CD1c-positive myeloid dendritic cell (primary cell): ENCODE results near the gene CARHSP1.
"Not testable (repeated sequence)": the region's sequence is repeated elsewhere in the genome, so short reads cannot be mapped to it uniquely, and the experiment has no call there.

Experiments used
- DNase-seq: peaks from one replicate; pipeline ENCODE4 v3.0.0-alpha.2; 2016; ENCODE audit errors: extremely low spot score

Gene CARHSP1

DNA sequence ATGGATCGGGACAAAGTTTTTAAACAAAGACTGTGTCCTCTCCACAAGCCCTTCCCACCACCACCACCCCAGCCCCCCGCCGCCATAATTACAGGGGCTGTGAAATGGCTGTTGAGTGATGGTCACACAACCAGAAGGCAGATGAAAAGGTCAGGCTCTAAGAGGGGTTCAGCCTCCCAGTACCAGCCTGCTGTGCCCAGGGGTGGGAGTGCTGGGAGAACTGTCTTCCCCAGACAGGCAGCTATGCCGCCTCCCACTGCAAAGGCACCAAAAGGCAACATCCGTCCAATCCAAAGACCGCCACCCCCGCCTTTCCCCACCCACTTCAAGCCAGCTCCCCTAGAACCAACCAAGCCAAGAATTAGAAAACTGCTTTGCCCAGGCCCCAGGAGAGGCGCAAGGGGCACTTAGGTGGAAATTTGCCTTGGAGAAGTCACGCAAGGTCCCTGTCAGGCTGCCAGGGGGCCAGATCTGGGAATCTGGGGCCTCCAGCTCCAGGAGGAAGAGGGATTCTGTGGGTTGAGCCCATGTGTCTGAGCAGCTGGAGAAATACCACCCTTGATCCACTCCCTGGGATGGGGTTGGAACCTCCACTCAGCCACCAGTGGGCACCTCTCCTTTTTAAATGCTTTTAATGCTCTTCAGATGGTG lies 14.4 kb downstream of the CARHSP1 start:
- no peak for DNase-seq

DNA sequence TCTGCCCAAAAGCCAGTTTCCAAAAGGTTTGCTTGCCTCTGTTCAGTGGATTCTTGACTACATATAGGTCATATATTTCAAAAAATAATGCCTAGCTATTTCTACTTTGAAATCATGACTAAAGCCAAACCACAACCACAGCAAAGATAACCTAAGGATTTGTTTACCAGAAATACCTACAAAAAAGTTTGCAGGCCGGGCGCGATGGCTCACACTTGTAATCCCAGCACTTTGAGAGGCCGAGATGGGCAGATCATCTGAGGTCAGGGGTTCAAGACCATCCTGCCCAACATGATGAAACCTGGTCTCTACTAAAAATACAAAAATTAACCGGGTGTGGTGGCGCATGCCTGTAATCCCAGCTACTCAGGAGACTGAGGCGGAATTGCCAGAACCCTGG lies 15.2 kb downstream of the CARHSP1 start:
- DNase-seq = no peak

DNA sequence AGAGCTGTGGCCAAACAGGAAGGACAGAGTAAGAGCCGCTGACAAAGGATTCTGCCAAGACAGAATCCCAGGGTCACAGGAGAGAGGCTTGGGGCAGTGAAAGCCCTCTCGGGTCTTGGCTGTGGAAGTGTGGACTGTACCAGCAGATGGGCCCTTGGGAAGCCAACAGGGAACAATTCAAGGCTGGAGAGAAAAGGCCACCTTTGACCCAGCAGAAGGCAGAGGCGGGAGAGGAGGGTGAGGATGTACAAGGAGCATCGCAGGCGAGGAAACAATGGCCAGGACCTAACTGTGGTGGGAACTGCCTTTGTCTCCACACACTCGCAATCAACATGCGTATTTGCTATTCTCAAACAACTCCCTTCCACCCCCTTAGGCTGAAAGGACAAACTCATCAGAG lies 15.7 kb downstream of the CARHSP1 start:
- DNase-seq = no peak

DNA sequence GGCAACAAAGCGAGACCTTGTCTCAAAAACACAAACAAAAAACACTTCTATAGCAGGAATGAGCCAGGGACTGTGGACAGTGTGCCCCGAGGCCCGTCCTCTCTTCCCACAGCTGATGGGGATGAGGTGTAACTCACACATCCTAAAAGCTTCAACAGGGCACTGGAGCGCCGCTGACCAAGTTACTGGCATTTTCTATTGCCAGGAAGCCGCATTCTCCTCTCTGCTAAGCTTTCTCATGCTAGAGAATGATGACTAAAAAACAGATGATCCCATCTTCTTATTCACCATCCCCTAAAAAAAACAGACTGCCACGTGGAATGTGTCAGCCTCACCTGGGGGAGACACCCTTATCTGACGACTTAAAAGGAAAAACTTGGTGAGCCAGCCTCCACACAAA lies 16.3 kb downstream of the CARHSP1 start:
- DNase-seq = no peak

DNA sequence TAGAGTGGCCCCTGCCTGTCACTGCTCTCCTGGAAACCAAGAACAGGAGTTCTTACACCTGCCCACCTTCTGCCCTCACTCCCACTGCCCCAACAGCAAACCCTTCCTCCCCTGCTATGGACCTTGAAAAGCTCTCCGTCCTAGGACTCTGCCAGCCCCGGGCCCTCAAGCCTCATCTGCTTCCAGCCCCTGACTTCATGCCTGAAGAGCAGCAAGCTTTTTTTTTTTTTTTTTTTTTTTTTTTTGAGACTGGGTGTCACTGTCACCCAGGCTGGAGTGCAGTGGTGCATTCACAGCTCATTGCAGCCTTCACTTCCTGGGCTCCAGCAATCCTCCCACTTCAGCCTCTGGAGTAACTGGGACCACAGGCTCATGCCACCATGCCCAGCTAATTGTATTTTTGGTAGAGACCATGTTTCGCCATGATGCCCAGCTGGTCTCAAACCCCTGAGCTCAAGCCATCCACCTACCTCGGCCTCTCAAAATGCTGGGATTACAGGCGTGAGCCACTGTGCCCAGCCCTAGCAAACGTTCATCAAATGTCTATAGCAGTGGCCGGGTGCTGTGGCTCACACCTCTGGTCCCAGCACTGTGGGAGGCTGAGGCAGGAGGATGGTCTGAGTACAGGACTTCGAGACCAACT lies 16.9 kb downstream of the CARHSP1 start:
- DNase-seq = no peak

DNA sequence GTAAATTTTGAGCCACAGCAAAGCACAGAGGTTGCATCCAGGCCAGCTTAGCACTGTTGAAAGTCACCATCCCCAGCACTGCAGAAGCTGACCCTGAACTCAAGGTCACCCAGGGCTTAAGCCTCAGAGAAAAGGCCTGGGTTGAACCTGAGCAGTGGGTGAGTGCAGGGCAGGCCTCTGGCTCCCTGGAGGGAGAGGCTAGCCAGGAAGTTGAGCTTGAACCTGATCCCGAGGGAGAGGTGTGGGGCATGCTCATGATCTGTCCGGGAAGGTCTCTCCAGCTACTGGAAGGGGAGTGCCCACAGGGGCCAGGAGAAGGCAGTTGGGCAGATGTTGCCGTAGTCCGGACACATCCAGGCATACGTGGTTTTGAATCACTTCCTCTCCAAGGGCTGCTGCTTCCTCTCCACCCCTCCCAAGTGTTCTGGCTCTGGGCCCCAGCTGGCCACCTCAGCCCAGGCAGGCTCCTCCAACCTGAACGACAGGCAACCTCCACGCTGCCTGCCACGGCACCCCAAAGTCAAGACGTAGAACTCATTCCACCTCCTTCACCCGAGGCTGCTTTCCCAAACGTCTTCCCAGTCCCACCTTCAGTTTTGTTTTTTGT lies 18.4 kb downstream of the CARHSP1 start:
- DNase-seq = peak; percentile 45

DNA sequence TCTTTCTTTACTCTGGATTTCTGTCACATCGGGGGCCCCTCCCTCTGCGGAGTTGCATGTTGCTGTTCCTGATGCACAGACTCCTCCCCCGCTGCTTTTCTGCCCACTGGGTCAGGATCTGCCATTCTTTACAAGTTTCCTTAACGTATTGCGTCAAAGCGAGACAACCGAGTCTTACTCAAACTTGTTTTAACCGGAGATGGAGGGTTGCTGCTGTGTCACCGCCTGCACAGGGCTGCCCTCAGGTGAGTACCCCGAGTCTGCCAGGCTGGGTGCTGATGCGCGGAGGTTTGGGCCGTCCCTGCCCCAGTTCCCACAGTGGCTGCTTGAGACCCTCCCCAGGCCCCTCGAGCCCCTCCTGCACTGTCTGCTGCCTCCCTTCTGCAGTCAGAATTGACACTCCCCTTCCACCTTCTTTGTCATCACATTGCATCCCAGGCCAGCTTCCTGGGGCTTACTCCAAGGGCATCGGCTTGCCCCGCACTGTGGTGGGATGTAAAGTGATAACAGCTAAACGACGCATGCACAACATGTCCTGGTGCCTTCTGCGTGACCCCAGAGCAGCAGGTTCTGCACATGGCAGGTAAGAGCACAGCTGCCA lies 19.3 kb downstream of the CARHSP1 start:
- no peak for DNase-seq

DNA sequence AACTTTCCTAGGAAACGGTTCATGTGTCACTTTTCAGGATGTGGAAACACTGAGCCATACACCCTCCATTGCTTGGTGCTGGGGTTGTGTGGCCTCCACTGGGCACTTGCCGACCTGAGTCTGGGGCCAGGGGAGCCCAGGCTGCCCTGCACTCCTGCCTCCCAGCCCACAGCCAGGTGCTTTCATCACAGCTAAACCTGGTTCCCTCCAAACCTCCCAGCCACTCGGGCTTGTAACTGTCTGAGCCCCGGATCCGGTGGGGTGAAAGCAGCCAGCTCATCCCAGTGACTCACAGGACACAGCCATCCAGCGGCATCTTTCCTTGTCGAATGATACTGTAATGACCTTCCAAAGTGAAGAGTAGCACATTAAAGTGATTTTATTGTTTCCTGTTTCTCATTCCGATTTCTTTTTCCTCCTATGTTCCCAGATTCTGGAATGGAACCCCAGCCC lies 19.8 kb downstream of the CARHSP1 start:
- no peak for DNase-seq

DNA sequence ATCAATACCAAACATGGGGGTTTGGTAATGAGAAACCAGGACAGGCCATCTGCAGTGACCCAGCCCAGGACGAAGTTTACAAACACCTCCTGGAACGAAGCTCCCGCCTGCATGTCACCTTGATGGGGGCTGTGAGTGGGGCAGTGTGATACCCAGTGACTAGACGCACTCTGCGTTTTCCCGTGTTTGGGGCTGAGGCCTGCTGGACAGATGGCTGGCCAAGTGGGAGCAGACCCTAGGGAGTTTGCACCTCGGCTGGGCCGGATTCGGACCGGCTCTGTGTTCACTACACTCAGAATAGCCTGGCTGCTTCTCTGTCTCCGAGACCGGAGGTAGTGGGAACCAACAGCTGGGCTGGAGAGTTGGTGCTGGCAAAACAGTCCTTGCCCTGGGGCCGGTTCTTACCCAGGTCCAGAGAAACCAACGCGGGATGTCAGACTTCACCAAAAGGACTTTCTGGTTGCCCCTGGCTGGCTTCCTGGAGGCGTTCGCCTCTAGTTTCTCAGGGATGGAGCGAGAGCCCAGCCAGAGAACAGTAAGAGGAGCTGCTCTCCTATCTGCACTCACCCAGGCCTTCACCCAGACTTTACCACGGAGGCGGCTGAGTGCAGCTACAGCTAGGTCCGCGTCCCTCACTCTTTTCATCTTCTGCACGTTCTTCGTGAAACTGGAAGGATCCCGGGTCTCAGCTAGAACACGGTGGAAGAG lies 20.4 kb downstream of the CARHSP1 start:
- DNase-seq = no peak

DNA sequence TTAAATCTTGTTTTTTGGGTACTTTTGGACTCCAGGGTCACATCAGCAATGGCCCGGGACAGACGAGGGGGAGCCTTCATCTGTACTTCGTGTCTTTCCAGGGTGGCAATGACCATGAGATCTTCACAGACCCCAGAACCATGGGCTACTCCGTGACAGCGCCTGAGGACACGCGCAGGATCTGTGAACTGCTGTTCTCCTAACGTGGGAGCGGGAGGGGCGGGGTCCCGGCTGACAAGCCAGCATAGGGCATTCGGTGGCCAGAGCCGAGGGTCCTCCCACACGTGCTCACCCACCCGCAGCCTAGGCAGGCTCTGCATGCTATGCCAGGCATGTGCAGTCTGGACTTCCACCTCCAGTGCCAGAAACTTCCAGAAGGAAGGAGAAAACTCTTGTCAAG lies 21.2 kb downstream of the CARHSP1 start:
- no peak for DNase-seq

DNA sequence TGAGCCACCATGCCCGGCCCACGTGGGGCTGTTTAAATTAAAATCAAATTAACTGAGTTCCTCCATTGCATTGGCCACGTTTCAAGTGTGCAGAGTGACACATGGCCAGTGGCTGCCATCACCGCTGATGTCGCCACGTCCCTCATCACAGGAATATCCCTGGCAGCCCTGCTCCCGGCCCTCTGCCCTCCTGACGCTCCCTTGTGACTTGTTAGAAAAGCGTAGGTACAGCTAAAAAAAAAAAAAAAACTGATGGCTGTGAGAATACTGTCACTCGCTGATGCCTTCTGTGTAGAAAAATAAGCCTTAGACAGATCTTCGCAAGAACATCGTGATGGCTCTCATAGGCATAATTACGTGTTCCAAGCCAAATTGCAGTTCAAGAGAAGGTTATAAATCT lies 21.7 kb downstream of the CARHSP1 start:
- no peak for DNase-seq

DNA sequence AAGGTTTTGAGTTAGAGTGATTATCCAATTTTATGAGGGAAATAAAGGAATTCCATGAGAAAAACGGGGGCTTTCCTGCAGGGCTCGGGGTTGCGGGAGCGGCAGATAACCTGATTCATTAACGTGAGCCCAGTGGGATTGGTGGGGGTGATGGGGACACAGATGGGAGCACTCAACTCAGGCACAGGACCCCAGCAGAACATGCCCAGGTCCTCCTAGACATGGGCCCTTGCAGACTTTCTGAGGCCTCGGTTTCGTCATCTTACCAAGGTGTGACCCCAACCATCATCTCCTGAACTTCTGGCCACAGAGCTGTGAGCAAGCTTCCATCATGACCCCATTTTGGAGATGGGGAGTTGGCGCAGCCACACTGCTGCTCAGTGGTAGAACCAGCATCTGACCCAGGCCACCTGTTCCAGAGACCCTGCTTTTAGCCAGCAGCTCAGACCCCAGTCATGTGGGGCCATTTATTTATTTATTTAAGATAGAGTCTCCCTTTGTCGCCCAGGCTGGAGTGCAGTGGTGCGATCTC lies 22.3 kb downstream of the CARHSP1 start:
- no peak for DNase-seq

DNA sequence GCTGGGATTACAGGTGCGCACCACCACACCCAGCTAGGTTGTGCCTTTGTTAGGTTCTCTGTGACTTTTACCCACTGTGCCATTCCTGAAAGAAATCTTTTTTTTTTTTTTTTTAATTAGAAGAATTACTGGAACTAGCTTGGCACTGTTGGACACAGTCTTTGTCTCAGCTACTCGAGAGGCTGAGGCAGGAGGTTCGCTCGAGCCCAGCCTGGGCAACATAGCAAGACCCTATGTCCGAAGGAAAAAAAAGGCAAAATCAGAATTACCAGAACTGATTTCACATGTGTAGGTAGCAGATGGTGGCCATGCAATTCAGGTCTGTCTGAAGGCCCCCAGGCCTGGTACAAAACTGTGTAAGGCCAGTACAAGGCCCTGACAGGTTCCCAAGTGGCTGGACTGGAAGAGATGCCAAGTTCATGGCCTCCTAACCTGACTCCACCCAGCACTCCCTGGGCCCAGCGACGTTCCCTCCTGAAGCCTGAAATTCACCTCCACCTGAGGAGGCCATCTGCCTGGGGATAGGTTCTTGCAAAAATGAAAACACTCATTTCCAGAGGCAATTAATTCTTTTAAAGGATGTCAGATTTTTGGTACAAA lies 23.0 kb downstream of the CARHSP1 start:
- DNase-seq = no peak

DNA sequence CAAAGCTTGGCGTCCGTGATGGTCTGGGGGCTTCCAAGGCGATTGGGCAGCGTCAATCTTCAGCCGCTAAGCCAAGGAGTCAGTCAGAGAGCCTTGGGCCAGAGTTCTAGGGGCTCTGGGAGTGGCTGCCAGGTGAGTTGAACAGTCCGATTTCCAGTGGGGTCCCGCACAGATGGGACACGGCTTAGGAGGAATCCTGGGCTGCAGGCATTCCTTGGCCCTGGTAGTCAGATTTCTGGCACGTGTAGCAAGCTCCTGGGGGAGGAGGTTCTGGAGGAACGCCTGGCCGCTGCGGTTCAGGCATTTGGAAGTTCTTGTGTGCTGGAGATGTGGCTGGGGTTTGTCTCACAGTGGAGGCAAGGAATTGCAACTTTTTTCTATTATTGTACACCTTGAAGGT lies 25.5 kb downstream of the CARHSP1 start:
- DNase-seq = not testable (repeated sequence)

DNA sequence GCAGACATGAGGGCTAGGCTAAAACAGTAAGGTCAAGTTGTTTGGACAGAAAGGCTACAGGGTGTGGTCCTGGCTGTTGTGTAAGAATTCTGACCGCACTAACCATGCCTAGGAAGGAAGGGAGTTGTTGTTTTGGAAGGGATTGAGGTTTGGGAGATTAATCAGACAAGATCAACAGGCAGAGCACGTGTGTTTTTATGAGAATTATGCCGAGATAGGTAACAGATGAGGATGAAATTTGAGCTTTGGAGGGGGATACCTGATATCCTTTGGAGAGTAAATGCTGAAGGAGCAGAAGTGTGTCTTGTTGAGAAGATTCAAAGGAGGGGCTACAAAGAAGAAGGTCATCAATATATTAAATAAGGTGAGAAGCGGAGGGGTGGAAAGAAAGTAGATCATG lies 26.8 kb downstream of the CARHSP1 start:
- not testable (repeated sequence) for DNase-seq

DNA sequence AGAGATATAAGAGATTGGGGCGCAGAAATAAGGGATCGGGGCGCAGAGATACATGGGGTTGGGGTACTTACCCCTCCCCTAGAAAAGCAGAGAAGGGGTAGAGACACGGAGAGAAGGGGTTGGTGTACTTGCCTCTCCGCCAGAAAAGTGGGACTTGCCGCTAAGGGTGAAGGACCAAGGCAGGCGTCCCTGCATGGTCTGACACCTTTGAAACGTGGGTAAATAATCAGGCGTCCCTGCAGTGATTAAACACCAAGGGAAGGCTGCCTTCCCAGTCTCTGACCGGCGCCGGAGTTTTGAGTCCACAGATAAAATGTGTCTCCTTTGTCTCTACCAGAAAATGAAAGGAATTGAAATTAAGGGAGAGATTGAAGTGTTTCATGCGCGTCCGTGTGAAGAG lies 31.2 kb downstream of the CARHSP1 start:
- not testable (repeated sequence) for DNase-seq

DNA sequence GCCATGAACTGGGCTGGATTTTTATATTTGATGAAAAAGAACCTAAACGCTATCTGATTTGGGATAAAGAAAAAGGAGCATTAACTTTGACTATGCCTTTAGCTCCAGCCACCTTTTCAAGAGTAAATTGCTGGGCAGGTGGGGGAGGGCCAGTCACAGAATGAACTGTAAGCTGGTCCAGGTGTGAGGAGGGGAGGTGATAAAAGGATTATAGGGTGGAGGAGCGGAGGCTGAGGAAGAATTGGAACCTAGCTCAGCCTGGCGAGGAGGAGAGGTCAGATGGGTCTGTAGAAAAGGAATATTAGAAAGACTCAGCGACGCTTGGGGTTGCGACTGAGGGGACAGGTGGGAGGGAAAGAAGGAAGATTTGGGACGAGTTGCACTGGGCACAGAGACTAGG lies 32.0 kb downstream of the CARHSP1 start:
- not testable (repeated sequence) for DNase-seq

DNA sequence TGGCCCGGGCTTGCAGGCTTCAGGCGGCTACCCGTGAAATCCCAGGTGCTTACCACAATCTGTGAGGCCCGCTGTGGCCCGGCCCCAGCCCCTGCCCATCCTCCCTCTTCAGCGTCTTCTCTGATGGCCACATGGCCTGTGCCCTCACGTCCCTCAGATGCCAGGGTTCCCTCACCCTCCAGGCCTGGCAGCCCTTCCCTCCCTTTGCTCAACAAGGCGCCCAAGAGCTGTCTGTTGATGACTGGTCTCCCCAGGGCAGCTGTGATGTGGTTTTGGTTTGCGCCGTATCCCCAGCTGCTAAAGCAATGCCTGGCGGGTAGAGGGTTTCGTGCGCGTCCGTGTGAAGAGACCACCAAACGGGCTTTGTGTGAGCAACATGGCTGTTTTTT lies 36.1 kb downstream of the CARHSP1 start:
- DNase-seq = no peak

DNA sequence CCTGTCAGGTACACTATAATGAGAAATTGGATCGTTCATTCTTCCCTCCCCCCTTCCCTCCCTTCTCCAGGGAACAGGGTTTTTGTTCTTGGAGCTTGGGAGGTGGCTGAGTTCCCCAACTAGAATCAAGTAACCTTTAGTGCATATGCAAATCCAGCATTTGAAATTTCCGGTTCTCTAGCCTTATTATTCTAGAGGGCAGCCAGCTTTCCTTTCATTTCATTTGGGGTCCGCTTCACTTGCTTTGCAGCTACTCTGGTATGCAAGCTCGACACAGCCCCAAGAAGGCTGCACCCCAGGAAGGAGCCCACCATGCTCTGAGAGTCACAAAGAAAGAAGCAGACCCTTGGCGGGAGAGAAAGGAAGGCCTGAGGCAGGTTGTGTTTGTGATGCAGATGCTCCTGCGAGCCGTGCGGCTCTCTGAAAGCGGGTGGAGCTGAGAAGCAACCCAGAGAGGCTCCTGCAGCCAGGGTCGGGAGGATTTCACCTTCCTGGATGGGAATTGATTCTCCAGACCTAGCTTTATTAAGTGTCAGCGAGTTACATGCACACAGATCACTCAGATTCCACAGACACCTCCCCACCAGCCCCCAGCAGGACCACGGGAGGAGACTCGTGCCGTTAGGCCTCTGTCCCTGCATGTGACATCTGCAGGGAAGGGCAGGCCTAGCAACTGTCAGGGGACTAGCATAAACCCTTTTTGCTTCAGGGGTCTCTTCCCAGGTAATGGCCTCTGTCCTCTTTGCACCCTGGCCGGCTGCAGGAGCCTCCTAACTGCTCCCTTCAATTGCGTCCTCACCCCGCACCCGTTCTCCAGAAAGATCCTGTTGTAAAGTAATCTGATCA lies 36.7 kb downstream of the CARHSP1 start:
- no peak for DNase-seq

DNA sequence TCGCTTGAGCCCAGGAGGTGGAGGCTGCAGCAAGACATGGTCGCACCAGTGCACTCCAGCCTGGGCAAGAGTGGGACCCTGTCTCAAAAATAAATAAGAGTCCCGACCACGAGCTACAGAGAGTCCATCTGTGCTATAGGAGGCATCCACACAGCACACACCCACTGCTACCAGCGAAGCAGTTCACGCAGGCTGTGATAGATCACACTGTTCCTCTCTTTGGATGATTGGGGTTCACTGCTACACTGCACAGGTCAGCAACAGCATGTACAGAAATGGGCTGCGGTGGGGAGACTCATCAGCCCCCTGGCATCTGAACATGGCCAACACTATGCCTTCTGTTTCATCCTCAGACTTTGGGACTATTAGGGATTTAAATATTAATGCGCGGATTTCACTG lies 37.4 kb downstream of the CARHSP1 start:
- DNase-seq = no peak
